Stimulated activated CD8-positive, alpha-beta memory T cell treated with anti-CD3 and anti-CD28 coated beads, Interleukin-7, amount 100 ng/mL, for 1 hour (primary cell): ENCODE measurements around the gene MCC.

Experiments
- DNase-seq, 2 donors: peaks; one replicate each; pipeline ENCODE4 v3.0.0-alpha.2; 2020; ENCODE audit warnings: low read depth in 2 of 2

Gene MCC

GRCh38 chr5:113056988-113057387 is 431.3 kb downstream of the MCC start:
- DNase-seq: no peak

DNA sequence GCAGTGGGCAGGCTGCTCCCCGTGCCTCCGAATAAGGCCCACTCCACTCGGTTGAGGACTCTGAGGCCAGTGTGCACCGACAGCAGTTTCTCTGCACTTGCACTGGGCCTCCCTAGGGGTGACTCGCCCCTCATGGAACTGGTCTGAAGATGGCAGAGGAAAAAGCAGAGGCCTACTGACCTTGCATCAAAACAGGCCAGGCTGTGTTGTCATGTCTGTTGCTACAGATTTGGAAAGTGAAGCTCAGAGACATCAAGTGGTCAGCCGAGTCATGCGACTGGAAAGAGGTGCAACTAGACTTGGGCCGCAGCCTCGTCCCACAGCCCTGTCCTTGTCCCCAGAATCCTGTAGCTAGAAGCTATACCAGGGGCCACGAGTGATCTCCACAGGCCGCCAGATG is 433.4 kb downstream of the MCC start:
- DNase-seq: no peak

DNA sequence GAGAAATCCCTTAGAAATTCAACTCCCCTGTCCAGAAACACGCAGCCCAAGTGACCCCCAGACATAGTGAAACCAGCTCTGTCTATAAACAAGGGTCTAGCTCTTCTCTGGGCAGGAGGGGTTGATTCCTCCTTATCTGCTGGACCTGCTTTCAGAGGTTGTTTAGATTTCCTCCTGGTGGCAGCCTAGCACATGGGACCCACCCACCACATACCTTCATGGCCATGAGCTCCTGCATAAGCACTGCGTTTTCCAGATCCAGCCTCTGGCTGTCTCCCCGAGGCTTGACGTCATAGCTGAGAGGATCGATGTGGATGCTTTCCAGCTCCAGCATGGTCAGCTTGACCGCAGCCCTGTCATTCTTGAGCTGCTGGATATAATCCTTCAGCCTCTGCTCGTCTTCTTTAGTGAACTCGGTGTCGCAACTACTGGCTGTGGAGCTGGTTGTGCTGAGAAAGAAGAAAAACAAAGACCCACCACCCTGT is 434.7 kb downstream of the MCC start:
- no peak for DNase-seq

DNA sequence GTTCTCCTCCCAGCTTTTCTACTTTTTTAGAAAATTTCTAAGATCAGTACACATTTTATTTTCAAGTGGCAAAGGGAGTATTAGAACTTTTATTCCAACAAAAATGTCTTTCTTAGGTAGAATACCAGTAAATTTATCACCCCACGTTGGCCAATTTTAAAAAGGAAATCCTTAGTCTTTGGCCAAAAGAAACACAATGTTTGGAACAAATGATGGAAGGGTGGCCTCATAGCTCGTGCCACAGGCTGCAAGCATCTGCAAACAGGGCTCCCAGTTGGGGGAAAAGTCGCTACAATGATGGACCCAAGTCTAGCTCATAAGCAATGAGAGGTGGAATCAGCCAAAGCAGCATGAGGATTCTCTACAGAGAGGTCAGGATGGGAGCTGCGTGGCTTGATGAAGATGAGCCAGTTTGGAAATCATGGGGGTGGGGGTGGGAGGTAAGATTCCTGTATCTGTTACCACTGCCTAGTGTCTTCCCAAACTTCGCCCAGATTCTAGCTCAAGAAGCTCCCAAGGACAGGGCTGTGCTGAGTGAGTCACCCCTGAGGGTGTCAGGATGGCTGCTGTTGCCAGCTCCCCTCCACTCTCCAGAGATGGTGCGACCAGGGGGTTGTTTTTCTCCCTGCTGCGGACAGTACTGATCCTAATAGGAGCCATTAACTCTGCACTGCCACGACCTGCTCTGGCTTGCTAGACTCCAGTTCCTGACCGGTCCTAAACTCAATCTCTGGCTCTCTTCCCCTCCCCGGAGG is 436.0 kb downstream of the MCC start:
- no peak for DNase-seq

DNA sequence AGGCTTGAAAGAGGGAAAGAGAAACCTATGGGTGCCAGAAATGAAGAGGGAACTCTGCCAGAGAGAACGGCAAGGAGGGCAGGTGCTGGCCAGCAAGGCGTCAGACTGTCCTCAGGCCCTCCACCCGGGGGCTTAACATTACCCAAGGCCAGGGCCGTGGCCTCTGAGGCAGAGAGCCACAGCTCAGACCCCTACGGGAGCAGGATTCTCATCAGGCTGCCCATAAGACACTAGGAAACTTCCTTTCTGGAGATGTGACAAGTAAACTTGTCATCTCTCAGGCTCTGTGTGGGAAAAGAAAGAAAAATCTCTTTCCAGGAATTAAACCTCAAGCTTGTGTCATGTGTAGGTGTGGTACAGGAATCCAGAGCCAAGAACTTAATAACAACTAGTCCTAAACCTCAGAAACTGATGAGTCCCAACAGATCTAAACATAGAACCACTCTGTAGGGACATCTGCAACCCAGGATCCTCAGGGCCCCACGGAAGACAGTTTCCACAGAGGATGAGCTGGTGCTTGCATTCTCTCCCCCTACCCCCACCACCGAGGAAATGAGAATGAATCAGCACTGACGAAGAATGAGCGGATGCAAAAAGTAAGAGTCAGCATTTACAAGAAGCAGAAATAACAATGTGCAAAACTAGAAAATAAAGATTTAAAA is 437.4 kb downstream of the MCC start:
- DNase-seq: no peak

- DNase-seq: no peak
These were observed 439.3 kb downstream of the MCC start for GRCh38 chr5:113048931-113049330.

GRCh38 chr5:113047733-113048652 is 440.3 kb downstream of the MCC start:
- no peak for DNase-seq

DNA sequence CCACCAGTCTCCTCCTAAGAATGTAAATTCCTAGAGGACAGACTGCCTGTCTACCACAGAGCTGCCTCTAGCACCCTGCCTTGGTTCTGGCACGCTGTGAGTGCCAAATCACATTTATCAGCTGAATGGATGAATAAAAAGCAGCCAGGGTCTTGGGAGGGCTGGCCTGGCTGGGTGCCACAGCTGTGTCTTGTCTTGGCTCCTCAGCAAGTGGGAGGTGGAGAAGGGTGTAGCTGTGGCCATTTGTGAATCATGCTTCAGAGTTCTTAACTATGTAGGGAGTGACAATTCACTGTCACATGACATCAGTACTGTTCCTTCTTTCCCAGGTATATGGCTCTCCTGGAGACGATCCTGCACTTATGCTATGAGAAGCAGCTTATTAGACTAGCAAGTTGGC is 441.0 kb downstream of the MCC start:
- no peak for DNase-seq

DNA sequence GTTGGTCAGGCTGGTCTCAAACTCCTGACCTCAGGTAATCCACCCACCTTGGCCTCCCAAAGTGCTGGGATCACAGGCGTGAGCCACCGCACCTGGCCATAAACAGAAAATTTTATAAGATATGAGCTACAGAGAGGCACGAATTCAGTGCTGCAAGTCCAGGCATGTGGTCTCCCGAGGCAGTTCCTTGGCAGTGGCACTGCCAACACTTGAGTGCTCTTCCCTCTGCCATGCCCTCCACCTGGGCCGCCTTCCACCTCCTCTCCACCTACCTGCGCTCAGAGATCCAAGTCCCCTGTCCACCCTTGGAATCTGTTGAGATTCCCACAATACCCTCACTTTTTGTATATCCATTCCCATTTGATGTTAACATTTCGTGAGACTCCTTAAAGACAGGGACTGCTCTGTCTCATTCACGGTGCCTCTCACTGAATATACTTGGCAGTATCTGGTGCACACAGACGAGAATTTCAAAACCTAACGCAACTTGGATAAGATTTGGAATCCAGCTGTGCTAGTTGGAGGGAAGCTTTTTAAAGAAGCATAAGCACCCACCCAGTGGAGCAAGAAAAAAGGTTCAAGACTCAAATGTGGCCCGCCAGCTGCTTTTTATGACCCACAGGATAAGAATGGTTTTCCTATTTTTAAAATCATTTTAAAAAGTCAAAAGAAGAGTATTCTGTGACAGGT is 443.3 kb downstream of the MCC start:
- no peak for DNase-seq

- no peak for DNase-seq
These were observed 444.7 kb downstream of the MCC start for GRCh38 chr5:113043491-113043931.

DNA sequence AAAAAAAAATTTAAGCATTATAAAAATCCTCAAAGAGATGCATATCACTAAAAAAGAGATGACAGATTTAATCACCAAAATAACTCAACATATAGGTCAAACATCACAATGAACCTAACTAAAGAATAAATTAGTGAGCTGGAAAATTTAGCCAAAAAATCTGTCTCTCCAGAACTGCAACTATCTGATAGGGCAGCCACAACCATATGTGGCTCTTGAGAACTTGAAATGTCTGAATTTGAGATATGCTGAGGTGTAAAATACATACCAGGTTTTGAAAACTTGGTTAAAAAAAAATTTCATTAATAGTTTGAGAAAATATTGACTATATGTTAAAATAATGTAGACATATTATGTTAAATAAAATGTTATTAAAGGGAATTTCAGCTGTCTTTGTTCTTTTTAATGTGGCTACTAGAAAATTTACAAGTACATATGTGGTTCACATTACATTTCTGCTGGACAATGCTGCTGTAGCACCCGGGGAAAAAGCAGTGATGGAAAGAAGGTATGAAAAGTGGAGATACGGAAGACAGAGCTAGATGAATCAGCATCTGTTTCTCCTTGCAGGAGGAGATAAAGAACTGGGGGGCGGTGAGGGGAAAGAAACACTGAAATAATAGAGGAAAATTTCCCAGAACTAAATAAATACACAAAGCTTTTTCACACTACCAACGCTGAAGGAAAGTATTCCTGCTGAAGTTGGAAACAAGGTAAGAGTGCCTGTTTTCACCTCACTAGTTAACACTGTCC is 445.6 kb downstream of the MCC start:
- no peak for DNase-seq

DNA sequence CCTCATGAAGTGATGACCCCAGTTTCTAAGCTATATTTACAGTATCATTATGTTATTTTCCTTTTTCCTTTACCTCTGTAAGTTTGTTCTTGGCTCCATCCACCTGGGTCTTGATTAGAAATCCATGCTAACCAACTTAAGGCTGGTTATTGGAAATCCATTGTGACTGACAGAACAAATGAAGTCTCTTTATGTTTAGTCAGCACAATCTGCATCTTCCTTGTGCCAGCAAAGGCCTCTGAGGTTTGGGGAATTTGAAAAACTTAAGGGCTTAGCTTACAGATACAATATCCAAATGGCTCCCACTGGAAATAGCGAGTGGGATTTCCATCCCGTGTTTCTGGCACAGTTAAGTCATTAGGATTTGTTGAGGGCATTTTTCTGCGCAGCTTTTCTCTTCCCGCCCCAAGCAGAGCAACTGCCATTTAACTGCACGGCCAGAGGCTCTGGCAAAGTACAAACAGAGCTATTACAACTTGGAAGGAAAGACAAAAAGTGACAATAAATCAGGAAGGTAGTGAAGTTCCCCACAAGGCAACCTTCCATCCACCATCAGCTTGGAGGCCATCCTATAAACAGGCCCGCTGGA is 447.5 kb downstream of the MCC start:
- DNase-seq: no peak

DNA sequence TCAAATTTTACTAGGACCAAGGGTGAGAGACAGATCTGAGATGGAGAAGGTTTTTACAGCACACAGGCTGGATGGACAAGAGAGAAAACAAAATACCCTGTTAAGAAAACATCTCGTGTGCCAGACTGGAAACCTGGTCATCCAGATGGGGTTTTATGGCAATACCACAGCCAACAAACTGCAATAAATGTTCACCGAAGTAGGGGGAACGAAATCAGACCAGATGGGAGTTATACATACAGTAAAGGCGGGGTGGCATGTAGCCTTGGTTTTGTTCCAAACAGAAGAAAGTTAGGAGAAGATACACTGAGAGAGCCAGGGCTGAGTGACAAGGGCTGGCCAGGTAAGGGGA is 448.3 kb downstream of the MCC start:
- no peak for DNase-seq

DNA sequence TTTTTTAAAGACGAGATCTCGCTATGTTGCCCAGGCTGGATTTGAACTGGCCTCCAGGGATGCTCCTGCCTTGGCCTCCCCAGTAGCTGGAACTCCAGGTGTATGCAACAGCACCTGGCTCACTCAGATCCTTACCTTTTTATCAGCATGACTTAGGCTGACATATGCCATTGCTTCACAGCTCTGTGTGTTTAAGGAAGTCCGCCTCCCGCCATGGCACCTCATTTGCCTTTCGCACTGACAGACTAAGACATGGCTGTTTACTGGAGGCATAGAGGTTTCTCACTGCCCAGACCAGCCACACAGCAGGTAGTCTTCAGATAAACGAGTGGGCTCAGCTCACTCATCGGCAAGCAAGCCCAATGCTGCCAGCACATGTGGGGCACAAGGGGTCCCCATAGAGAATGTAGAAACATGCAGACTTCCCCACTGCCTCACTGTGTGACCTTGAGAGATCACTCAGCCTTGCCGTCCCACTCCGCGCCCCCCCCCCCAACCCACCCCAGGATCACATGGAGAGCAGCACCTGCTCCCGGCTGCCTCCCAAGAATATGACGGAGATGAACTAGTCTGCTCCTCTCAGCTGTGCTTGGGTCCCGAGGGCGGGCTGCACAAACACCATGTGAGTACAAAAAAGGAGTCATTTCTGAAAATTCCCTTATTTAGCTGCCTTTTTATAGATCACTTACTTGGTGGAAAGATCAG is 448.9 kb downstream of the MCC start:
- no peak for DNase-seq

DNA sequence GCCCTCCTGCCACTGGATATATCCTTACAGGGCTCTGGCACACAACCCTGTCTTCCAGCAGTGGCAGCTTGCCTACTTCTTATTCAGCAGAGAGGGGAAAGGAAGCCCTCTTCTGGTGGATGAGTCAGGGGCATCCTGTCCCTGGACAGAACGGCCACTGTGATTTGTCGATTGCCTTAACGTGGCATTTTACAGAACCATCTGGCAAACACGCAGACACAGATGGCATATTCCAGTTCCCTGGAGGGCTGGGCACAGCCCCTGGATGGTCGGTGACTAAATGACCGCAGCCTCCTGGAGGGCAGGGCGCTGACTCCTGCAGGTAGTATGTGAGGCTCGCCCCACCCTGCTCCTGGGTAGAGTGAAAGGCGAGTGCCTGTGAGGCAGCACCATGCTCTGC is 449.5 kb downstream of the MCC start:
- DNase-seq: no peak

DNA sequence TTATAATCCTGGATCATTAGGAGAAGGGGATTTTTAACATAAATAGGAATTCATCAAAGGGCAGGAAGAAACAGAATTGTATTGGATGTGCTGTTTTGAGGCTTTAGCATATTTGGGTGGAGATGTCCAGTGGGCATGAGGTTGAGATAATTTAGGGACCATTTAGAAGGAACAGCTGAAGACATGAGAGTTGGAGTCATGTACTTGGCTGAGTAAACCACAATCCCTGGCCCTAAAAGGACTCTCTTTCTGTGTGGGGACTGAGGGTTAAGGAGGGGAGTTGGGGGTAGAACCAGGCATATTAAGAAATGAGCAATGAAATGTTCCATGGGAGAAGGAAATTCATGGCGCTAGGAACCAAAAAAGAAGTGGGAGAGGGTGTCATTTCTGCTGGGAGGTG is 450.1 kb downstream of the MCC start:
- no peak for DNase-seq

- DNase-seq: no peak
These were observed 451.4 kb downstream of the MCC start for GRCh38 chr5:113036826-113037225.

DNA sequence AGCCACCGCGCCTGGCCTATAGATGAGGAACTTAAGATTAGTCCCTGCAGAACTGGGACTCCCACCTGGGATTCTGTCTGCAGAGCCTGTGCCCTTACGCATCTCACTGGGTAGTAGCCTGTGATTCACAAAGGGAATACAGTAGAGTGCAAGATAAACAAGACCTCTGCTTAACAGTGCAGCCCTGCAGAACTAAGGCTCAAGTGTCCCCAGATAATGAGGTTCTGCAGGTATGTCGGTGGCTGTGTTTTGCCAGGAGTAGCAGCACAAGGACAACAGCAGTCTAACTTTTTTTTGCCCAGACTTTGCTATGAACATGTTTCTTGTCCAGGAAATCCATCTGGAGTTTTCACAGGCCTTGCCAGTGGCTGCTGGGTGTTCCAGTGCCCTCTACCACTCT is 451.9 kb downstream of the MCC start:
- no peak for DNase-seq

DNA sequence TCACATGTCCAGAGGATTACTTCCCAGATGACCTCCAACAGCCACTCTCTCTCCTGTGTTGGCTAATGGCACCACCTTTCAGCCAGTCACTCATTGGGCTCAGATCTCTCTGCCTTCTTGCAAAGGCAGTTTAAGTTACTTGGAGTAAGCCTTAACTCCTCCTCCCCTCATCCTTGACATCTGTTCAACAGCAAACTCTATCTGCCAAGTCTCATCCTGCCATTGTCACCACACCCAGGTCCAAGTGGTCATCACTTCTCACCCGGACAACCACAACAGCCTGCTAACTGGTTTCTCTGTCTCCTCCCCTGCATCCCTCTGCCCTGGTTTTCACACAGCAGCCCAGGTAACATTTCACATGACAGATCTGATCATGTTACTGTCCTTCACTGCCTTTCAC is 453.2 kb downstream of the MCC start:
- DNase-seq: no peak

GRCh38 chr5:113034182-113034773 is 454.0 kb downstream of the MCC start:
- DNase-seq: no peak
